Right lobe of liver (tissue), 4 donors: ENCODE measurements around the gene PPEF2.

ENCODE experiments used
- CTCF ChIP-seq, 4 donors: fragments of 200-600 bp in 3 of 4; fragments of 450-650 bp in 1 of 4; IDR thresholded peaks; one replicate each; pipeline versions ENCODE4 v1.5.1 to v1.8.0; 2016 to 2022; ENCODE audit warnings: antibody characterized with exemption in 4 of 4, mild to moderate bottlenecking in 2 of 4
- POLR2A ChIP-seq: fragments of 450-650 bp; IDR thresholded peaks from one replicate; pipeline ENCODE4 v1.6.1; 2017; ENCODE audit warnings: antibody characterized with exemption, mild to moderate bottlenecking
- donor health status: DM: no; HTN: no; CAD: no.
- donor health status: DM: no; HTN: no; CAD: no.
- donor health status: DM: no; HTN: yes; CAD: no.

- no peak for TF ChIP-seq CTCF (IDR thresholded peaks at IDR 0.05)
- TF ChIP-seq POLR2A: no peak
These were observed 71.3 kb downstream of the PPEF2 start for GRCh38 chr4:75830906-75831305.
